K562 (cell line): ENCODE data around the gene ARID3C. TPM values are rescaled to one million over a fixed set of nuclear protein-coding genes. Genes with fewer than 3 reads are reported as not detected.

ENCODE experiments used
- ATAC-seq: fragments of 200-7000 bp; cut with Tn5 transposase; 3 replicates; pipeline ENCODE4 v1.9.1; 2020; ENCODE audit warnings: moderate library complexity
- BruUV-seq: library from RNA; stranded (reverse); fragments of 400-500 nt; replicated peaks from 2 replicates; lab custom pipeline; 2021; lab: Mats Ljungman, UMichigan
- CTCF ChIA-PET: fragments of 300-600 bp; formaldehyde crosslinking; extraction: SDS; loops from one replicate; lab custom pipeline; 2021; ENCODE audit warnings: low intra/inter-chr PET ratio; lab: Yijun Ruan, JAX
- POLR2A ChIA-PET: fragments of 300-600, 350-650 bp; sonication (Branson Sonifier 250); formaldehyde crosslinking; extraction: SDS; loops from one replicate; lab custom pipeline; 2021; ENCODE audit warnings: antibody characterized with exemption, inconsistent platforms; lab: Yijun Ruan, JAX
- DNase-seq, 4 experiments: peaks; one replicate each; pipeline versions ENCODE4 v3.0.0 to v3.0.0-alpha.2; 2011 to 2018; ENCODE audit warnings: low spot score in 3 of 4, mixed read lengths in 3 of 4; ENCODE audit errors: extremely low read depth in 1 of 4
- FAIRE-seq: peaks from 2 replicates; lab custom pipeline; 2011; peaks lifted over from hg19 to GRCh38; lab: Jason Lieb, UNC
- H2AFZ ChIP-seq: 2 replicates; pipeline ENCODE4 v1.6.0; 2011; ENCODE audit warnings: low read depth, low read length, control low read depth, inconsistent platforms
- H3K27ac ChIP-seq: fragments of 200-600 bp; 3 replicates; pipeline ENCODE4 v1.8.0; 2011; ENCODE audit warnings: low read depth, mild to moderate bottlenecking, control low read depth, inconsistent platforms, low read length, moderate library complexity, mixed read lengths; ENCODE audit errors: extremely low read depth
- H3K27me3 ChIP-seq, 2 experiments: fragments of 300-600 bp in 1 of 2; 2 replicates in 1 of 2; 3 replicates in 1 of 2; pipeline versions ENCODE4 v1.6.0 to v1.8.0; 2011; ENCODE audit warnings: inconsistent platforms in 2 of 2, low read length in 2 of 2, mild to moderate bottlenecking in 1 of 2, mixed read lengths in 1 of 2, moderate library complexity in 1 of 2; ENCODE audit not compliant: control insufficient read depth in 2 of 2, insufficient read depth in 2 of 2
- H3K36me3 ChIP-seq: fragments of 300-600 bp; 3 replicates; pipeline ENCODE4 v1.8.0; 2011; ENCODE audit warnings: mild to moderate bottlenecking, low read length, inconsistent platforms; ENCODE audit not compliant: control insufficient read depth, insufficient read depth
- H3K4me1 ChIP-seq, 2 experiments: fragments of 200-600 bp in 1 of 2; replicated peaks in 1 of 2; 2 replicates in 1 of 2; 3 replicates in 1 of 2; pipeline versions ENCODE4 v1.5.1 to v1.8.0; 2011; ENCODE audit warnings: inconsistent platforms in 2 of 2, low read length in 2 of 2, mild to moderate bottlenecking in 1 of 2, mixed read lengths in 1 of 2, moderate library complexity in 1 of 2; ENCODE audit not compliant: control insufficient read depth in 2 of 2, insufficient read depth in 2 of 2
- H3K4me2 ChIP-seq: 2 replicates; pipeline ENCODE4 v1.6.1; 2011; ENCODE audit warnings: low read length, control low read depth, inconsistent platforms, mixed read lengths; ENCODE audit not compliant: insufficient read depth
- H3K4me3 ChIP-seq: fragments of 200-600 bp; sonication (generic), shearing (Covaris generic); 2 replicates; pipeline ENCODE4 v1.5.1; 2016; ENCODE audit warnings: control low read depth, inconsistent platforms
- H3K79me2 ChIP-seq: fragments of 200-600 bp; 3 replicates; pipeline ENCODE4 v1.8.0; 2011; ENCODE audit warnings: low read length, inconsistent platforms; ENCODE audit not compliant: control insufficient read depth, insufficient read depth
- H3K9ac ChIP-seq, 2 experiments: 2 replicates each; pipeline versions ENCODE4 v1.6.0 to v1.6.1; 2011; ENCODE audit warnings: low read depth in 2 of 2, low read length in 2 of 2, control low read depth in 1 of 2, inconsistent platforms in 1 of 2, mild to moderate bottlenecking in 1 of 2, mixed read lengths in 1 of 2; ENCODE audit not compliant: insufficient read depth in 1 of 2
- H3K9me1 ChIP-seq: one replicate; pipeline ENCODE4 v1.6.0; 2011; ENCODE audit warnings: inconsistent platforms, mild to moderate bottlenecking, low read length, moderate library complexity; ENCODE audit not compliant: control insufficient read depth, insufficient read depth
- H3K9me3 ChIP-seq: replicated peaks from 2 replicates; pipeline ENCODE4 v1.5.1; 2011; ENCODE audit warnings: low read depth, low read length, inconsistent platforms; ENCODE audit not compliant: control insufficient read depth, insufficient read depth
- H4K20me1 ChIP-seq: replicated peaks from 2 replicates; pipeline ENCODE4 v1.6.1; 2011; ENCODE audit warnings: low read length, inconsistent platforms, mixed read lengths; ENCODE audit not compliant: control insufficient read depth, insufficient read depth
- TBL1XR1 ChIP-seq, 2 experiments: IDR thresholded peaks; 2 replicates each; pipeline ENCODE4 v1.6.1; 2012; ENCODE audit warnings: improper control_type of control experiment in 2 of 2, low read length in 2 of 2, mild to moderate bottlenecking in 1 of 2
- ZNF140 ChIP-seq: fragments of 250-450 bp; sonication (Bioruptor Pico); IDR thresholded peaks from 2 replicates; pipeline ENCODE4 v1.8.0; 2021; ENCODE audit warnings: moderate library complexity, mild to moderate bottlenecking, inconsistent platforms
- ZNF408 ChIP-seq: fragments of 250-450 bp; sonication (Bioruptor Pico); IDR thresholded peaks from 2 replicates; pipeline ENCODE4 v1.4.0; 2020; ENCODE audit warnings: low read depth, mild to moderate bottlenecking, moderate library complexity
- ZNF41 ChIP-seq: fragments of 250-450 bp; sonication (Bioruptor Pico); conservative IDR thresholded peaks from 2 replicates; pipeline ENCODE4 v1.4.0; 2020; ENCODE audit warnings: mild to moderate bottlenecking
- ZNF444 ChIP-seq: fragments of 250-450 bp; sonication (Bioruptor Pico); IDR thresholded peaks from 2 replicates; pipeline ENCODE4 v1.4.0; 2020; ENCODE audit warnings: mild to moderate bottlenecking, moderate library complexity
- ZNF76 ChIP-seq: fragments of 250-450 bp; sonication (Bioruptor Pico); IDR thresholded peaks from 2 replicates; pipeline ENCODE4 v1.4.0; 2020; ENCODE audit warnings: mild to moderate bottlenecking, moderate library complexity, borderline replicate concordance
- WGBS: fragments of 100-300 bp; shearing (Covaris generic); methylation state at CpG from one replicate; pipeline ENCODE4 v1.1.6; 2016; ENCODE audit warnings: low coverage, mixed read lengths; ENCODE audit not compliant: insufficient coverage; ENCODE audit errors: missing lambda C conversion rate; 5-methylcytosine and 5-hydroxymethylcytosine counted together
- in situ Hi-C: fragments of 300-500 bp; cut with MboI; formaldehyde crosslinking; loops from 4 replicates; pipeline ENCODE4 v1.15.0; 2018; ENCODE audit warnings: inconsistent platforms, mixed read lengths
- intact Hi-C: fragments of 100-400 bp; cut with micrococcal nuclease; formaldehyde crosslinking; loops from 2 replicates; pipeline ENCODE4 v1.14.2; 2022
- polyA plus RNA-seq, 8 experiments: library from polyadenylated mRNA; depleted of rRNA in 4 of 8; stranded (reverse) in 5 of 8; unstranded in 3 of 8; fragments of >200 nt; fragmentation: Nextera tagmentation in 2 of 8; fragmentation: Illumina TruSeq in 1 of 8; extraction: Ambion mirVana in 2 of 8; extraction: Trizol in 1 of 8; gene quantifications; 2 replicates each; pipeline versions ENCODE4 v1.2.1 to v1.2.3, GENCODE V29; 2011 to 2014; ENCODE audit warnings: inconsistent platforms in 1 of 8, missing spikeins in 1 of 8
- total RNA-seq, 7 experiments: library from RNA; depleted of rRNA in 6 of 7; stranded (reverse); fragments of >200 nt in 6 of 7; fragmentation: Illumina TruSeq in 2 of 7; extraction: Trizol in 2 of 7; gene quantifications; 2 replicates each; pipeline versions ENCODE4 v1.2.1 to v1.2.3, GENCODE V29; 2011 to 2021; ENCODE audit warnings: low replicate concordance in 1 of 7
- TF ChIP-seq, protein P1 (sequence below): fragments of 450-650 bp; formaldehyde crosslinking; IDR thresholded peaks from 2 replicates; pipeline ENCODE4 v1.4.0; 2022; ENCODE audit warnings: missing genetic modification characterization

The ARID3C gene
- total and polyA plus RNA-seq, 9 of the 15 experiments (the other 6 are each of a cell fraction or from before 2014, with no cell fraction given): not detected

DNA sequence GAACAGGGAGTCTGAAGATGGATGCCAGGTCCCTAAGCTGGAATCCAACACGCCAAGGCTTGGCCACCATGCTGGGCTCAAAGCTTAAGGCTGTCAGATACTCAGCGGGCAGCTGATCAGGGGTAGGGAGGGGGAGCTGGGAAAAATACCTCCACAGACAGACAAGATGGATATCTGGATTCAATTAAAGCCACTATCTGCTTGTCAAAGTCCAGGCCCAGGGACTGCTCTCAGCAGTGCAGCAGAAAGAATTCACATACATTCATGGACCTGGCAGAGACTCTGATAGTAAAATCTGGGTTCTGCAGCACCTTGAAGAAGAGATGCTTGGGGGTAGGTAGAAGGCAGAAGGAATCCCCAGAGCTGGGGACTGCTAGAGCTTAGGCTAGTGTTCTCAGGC is 13.7 kb downstream of the ARID3C start:
- Histone ChIP-seq H3K36me3 (peaks cover 20% of the 10 kb centered on the region; the same call in 1 of the 3 replicates), H3K4me3 (no peak overlapping the region), H2AFZ (no peak overlapping the region), H3K79me2 (peaks cover 15% of the 10 kb centered on the region), H3K4me2 (no peak overlapping the region), H3K27ac (no peak overlapping the region), H3K9me3 (no peaks in the 10 kb centered on the region), H3K27me3 (no peaks in the 10 kb centered on the region), H3K4me1 (peaks cover 10 to 20% of the 10 kb centered on the region in 2 experiments; a peak in 4 of 5 replicates), H3K9ac (no peak overlapping the region), H3K9me1 (no peaks in the 10 kb centered on the region), H4K20me1 (no peaks in the 10 kb centered on the region; the same call in 1 of the 2 replicates)
- ATAC-seq: no peak
- BruUV-seq: no TSS peak
- no peak for FAIRE-seq
- 29% methylated on average over 2 of the region's 2 CpGs for WGBS
- in situ Hi-C loops (no loop called here), intact Hi-C loops (loop anchor here (10.0 kb wide), 1 partner anchor 90 kb away; no protein-coding TSS in a partner anchor)
- ChIA-PET POLR2A (interaction anchor here (0.9 to 1.2 kb wide), 2 partner anchors 16 to 19 kb away, joined by 3 read pairs; no protein-coding TSS in a partner anchor), CTCF (no interaction called here)
- no peak for TF ChIP-seq TBL1XR1 (IDR thresholded peaks at IDR 0.05; ENCODE audit: low read length in 2 of 2)
- no peak for TF ChIP-seq ZNF76 (CRISPR knock-in tag)
- no peak for TF ChIP-seq ZNF444 (CRISPR knock-in tag)
- TF ChIP-seq ZNF408 (CRISPR knock-in tag): no peak
- TF ChIP-seq ZNF140 (CRISPR knock-in tag): no peak
- no peak for TF ChIP-seq ZNF41 (CRISPR knock-in tag)
- TF ChIP-seq, protein P1, sequence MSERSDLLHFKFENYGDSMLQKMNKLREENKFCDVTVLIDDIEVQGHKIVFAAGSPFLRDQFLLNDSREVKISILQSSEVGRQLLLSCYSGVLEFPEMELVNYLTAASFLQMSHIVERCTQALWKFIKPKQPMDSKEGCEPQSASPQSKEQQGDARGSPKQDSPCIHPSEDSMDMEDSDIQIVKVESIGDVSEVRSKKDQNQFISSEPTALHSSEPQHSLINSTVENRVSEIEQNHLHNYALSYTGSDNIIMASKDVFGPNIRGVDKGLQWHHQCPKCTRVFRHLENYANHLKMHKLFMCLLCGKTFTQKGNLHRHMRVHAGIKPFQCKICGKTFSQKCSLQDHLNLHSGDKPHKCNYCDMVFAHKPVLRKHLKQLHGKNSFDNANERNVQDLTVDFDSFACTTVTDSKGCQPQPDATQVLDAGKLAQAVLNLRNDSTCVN (CRISPR knock-in tag): no peak
- no peak for DNase-seq
